Measurements from ENCODE around the gene MOB3A.
A peak's percentile ranks its signal among the peaks of the same experiment; 100 is the strongest.

The MOB3A gene

DNA sequence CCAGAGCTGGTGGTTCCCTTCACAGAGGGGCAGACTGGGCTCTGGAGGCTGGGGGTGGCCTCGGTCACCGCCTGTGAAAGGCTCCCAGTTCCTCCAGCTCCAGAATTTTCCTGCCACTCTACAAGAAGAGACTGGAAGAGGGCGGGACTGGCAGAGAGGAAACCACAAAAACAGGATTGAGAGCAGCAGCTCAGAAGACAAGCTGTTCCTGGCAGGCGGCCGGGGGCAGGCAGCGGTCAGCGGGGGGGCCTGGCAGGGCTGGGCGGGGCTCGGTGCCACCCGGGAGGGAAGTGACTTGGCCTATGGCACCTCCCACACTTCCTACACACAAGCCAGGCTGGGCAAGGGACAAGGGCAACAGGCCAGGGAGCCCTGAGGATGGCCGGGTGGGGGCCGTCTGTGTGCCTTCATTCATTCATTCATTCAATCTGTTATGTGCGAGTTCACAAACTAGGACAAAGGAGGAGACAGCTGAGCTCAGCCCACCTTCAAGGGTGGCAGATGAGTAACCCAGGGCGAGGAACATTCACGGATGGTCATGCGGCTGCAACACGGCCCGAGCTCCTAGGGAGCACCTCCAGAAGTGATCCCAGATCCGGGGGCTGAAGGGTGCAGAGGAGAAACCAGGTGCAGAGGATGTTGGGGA is 63.7 kb downstream of the MOB3A start:
- peak; percentile 76 for DNase-seq

DNA sequence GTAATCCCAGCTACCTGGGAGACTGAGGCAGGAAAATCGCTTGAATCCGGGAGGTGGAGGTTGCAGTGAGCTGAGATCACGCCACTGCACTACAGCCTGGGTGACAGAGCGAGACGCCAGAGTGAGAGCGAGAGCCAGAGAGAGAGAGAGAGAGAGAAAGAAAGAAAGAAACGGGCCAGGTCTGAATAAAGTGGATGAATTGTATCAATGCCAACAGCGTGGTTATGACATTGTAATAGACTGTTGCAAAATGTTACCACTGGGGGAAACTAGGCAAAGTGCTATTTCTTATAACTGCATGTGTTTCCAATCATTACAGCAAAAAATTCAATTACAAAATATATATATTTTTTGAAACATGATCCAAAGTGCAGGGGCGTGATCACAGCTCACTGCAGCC is 68.8 kb downstream of the MOB3A start:
- peak; percentile 73 for DNase-seq

DNA sequence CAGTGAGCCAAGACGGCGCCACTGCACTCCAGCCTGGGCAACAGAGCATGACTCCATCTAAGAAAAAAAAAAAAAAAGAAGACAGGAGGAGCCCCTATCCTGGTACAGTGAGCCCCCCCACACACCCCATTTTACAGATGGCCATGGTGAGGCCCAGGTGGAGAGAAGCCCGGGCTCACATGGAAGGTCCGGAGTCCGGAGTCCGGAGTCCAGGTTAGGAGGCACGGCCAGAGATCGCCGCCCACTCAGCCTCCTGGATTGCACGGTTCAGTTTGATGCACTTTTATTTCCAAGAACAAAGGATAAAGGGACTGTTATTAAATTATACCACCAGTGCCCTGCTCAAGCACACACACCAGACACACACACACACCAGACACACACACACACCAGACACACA is 69.4 kb downstream of the MOB3A start:
- no peak for DNase-seq

DNA sequence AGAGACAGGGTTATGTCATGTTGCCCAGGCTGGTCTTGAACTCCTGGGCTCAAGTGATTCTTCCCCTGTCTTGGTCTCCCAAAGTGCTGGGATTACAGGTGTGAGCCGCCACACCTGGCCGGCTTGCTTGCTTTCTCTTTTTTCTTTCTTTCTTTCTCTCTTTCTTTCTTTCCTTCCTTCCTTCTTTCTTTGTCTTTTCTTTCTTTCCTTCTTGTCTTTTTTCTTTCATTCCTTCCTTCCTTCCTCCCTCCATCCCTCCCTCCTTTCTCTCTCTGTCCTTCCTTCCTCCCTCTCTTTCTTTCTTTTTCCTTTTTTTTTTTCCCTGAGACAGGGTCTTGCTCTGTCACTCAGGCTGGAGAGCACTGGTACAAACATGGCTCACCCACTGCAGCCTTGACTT is 73.8 kb downstream of the MOB3A start:
- DNase-seq = no peak

DNA sequence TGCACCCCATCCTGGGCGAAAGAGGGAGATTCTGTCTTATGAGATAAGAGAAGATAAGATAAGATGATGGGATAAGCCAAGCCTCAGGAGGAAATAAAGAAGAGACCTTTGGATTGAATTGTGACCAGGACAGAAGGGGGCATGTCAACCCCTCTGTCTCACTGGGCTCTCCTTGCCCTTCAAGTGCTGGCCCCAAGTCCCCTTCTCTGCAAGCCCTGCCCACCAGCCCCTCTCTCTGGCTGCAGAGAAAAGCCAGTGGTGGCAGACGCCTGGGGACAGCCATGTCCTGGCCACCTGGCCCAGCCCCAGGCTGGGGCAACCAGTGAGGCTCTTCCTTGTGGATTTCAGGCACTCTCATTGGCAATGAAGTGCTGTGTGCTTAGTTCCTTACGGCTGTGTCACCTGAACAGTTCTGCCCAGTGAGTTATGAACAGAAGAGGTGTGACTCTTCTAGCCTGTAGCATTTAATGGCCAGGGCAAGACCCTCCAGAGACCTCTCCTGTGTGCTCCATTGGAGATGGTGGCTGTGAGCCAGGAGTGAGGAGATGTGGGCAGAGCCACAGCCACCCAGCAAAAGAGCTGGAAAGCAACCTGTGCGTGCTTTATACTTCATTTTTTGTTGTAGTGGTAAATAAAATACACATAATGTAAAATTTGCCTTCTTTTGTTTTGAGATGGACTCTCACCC is 74.5 kb downstream of the MOB3A start:
- no peak for DNase-seq

Measured in fibroblast of skin of right biceps (primary cell).